Mesodermal cell (in vitro differentiated cells): Measurements from ENCODE around the gene TESK2. TPM values are rescaled to one million over a fixed set of nuclear protein-coding genes. Genes with fewer than 3 reads are reported as not detected.
A peak's percentile ranks its signal among the peaks of the same experiment; 100 is the strongest.
"Not testable (repeated sequence)": the region's sequence is repeated elsewhere in the genome, so short reads cannot be mapped to it uniquely, and the experiment has no call there.

Source experiments
- H3K27ac ChIP-seq: 2 replicates; pipeline ENCODE4 v1.7.0; 2013; ENCODE audit warnings: mild to moderate bottlenecking, low read depth, low read length, moderate library complexity; ENCODE audit not compliant: severe bottlenecking
- H3K36me3 ChIP-seq: 2 replicates; pipeline ENCODE4 v1.7.1; 2013; ENCODE audit warnings: mild to moderate bottlenecking, low read length, moderate library complexity; ENCODE audit not compliant: control insufficient read depth, insufficient read depth
- H3K4me1 ChIP-seq: one replicate; pipeline ENCODE4 v1.7.1; 2013; ENCODE audit warnings: mild to moderate bottlenecking, low read length; ENCODE audit not compliant: insufficient read depth, control insufficient read depth, poor library complexity, severe bottlenecking
- H3K4me3 ChIP-seq: 2 replicates; pipeline ENCODE4 v1.7.0; 2013; ENCODE audit warnings: low read length, control low read depth, mild to moderate bottlenecking; ENCODE audit not compliant: insufficient read depth, poor library complexity, severe bottlenecking; ENCODE audit errors: extremely low read depth
- H3K9me3 ChIP-seq: 2 replicates; pipeline ENCODE4 v1.7.1; 2013; ENCODE audit warnings: mild to moderate bottlenecking, low read length, moderate library complexity; ENCODE audit not compliant: control insufficient read depth
- WGBS, 2 experiments: methylation state at CpG; one replicate each; pipeline ENCODE4 v1.1.5; 2013; ENCODE audit warnings: missing lambda C conversion rate in 2 of 2; ENCODE audit not compliant: insufficient coverage in 2 of 2; 5-methylcytosine and 5-hydroxymethylcytosine counted together
- polyA plus RNA-seq, 2 experiments: library from polyadenylated mRNA; stranded (reverse); fragments of 50-300 nt; gene quantifications; one replicate each; pipeline ENCODE4 v1.2.3, GENCODE V29; 2013

The TESK2 gene
- 4.1 TPM for polyA plus RNA-seq (2013, experiment 1 of 2)
- 3.6 TPM for polyA plus RNA-seq (2013, experiment 2 of 2)

GRCh38 chr1:45490626-45491486 is at the start of gene TESK2:
Gene TESK2, minus strand, starts transcription at chr1:45491163. Its CDS starts 33,378 bp downstream, at chr1:45457785.
- Histone ChIP-seq H3K36me3 (no peaks in the 10 kb centered on the region), H3K9me3 (no peaks in the 10 kb centered on the region), H3K4me1 (no peaks in the 10 kb centered on the region), H3K4me3 (peak within 1 kb of the TSS; percentile 68), H3K27ac (no peak within 1 kb of the TSS)
- WGBS, 2 experiments: 1 to 2% methylated on average over 39 to 59 of the region's 64 CpGs

GRCh38 chr1:45536886-45537285 is 45.9 kb upstream of the TESK2 start:
- H3K4me3 ChIP-seq: no peak overlapping the region
- 62 to 70% methylated on average over 4 of the region's 4 CpGs for WGBS, 2 experiments

GRCh38 chr1:45535988-45536766 is 45.2 kb upstream of the TESK2 start:
- H3K27ac ChIP-seq: no peak overlapping the region
- H3K4me3 ChIP-seq: no peak overlapping the region
- no peaks in the 10 kb centered on the region for H3K36me3 ChIP-seq
- no peaks in the 10 kb centered on the region for H3K9me3 ChIP-seq
- no peaks in the 10 kb centered on the region for H3K4me1 ChIP-seq
- 79 to 100% methylated on average over 2 of the region's 6 CpGs for WGBS, 2 experiments

More at GRCh38 chr1:45536886-45537285, 45.9 kb upstream of the TESK2 start:
- H3K9me3 ChIP-seq: no peaks in the 10 kb centered on the region
- no peaks in the 10 kb centered on the region for H3K36me3 ChIP-seq
- H3K4me1 ChIP-seq: no peaks in the 10 kb centered on the region
- H3K27ac ChIP-seq: no peak overlapping the region

GRCh38 chr1:45531873-45532272 is 40.9 kb upstream of the TESK2 start:
- Histone ChIP-seq H3K4me1 (no peaks in the 10 kb centered on the region), H3K4me3 (no peak overlapping the region), H3K36me3 (no peaks in the 10 kb centered on the region), H3K27ac (no peak overlapping the region), H3K9me3 (no peaks in the 10 kb centered on the region)
- 88 to 89% methylated on average over 2 to 5 of the region's 5 CpGs for WGBS, 2 experiments

- Histone ChIP-seq H3K4me3 (no peak overlapping the region), H3K4me1 (peaks cover 4% of the 10 kb centered on the region), H3K36me3 (no peaks in the 10 kb centered on the region), H3K27ac (no peak overlapping the region), H3K9me3 (no peaks in the 10 kb centered on the region)
- 94 to 95% methylated on average over 6 to 7 of the region's 11 CpGs for WGBS, 2 experiments
Measured at GRCh38 chr1:45530632-45531135, 39.7 kb upstream of the TESK2 start.

GRCh38 chr1:45526135-45526644 is 35.2 kb upstream of the TESK2 start:
- WGBS, 2 experiments: 83% methylated on average over 1 of the region's 1 CpG; no CpG with 5 or more reads in 1 of the 2 experiments
- Histone ChIP-seq H3K4me1 (peaks cover 10% of the 10 kb centered on the region), H3K4me3 (no peak overlapping the region), H3K36me3 (no peaks in the 10 kb centered on the region), H3K27ac (no peak overlapping the region), H3K9me3 (no peaks in the 10 kb centered on the region)

DNA sequence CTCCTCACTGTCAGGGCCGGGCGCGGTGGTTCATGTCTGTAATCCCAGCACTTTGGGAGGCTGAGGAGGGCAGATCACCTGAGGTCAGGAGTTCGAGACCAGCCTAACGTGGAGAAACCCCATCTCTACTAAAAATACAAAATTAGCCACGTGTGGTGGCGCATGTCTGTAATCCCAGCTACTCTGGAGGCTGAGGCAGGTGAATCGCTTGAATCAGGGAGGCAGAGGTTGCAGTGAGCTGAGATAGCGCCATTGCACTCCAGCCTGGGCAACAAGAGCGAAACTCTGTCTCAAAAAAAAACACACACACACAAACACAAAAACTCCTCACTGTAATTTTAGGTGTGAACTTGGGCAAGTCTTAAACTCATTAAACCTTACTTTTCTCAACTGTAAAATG is 33.0 kb upstream of the TESK2 start:
- not testable (repeated sequence) for H3K9me3 ChIP-seq, H3K27ac ChIP-seq, H3K4me3 ChIP-seq, H3K36me3 ChIP-seq
- peaks cover 12% of the 10 kb centered on the region for H3K4me1 ChIP-seq
- 86 to 93% methylated on average over 7 of the region's 10 CpGs for WGBS, 2 experiments

DNA sequence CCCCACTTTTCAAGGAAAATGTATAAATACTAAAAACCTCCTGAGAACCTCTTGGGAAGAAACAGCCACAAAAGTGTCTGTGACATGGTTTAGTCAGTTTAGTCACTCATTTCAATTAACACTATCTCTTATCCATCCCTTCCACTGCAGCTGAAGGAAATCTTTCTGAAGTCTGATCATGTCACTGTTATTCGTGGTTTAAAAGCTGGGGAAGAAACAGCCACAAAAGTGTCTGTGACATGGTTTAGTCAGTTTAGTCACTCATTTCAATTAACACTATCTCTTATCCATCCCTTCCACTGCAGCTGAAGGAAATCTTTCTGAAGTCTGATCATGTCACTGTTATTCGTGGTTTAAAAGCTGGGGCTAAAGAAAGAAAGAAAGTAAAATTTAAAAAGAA is 32.6 kb upstream of the TESK2 start:
- H3K4me3 ChIP-seq, H3K9me3 ChIP-seq: not testable (repeated sequence)
- H3K36me3 ChIP-seq: peaks cover 13% of the 10 kb centered on the region
- peak overlapping the region; percentile 29 for H3K27ac ChIP-seq
- H3K4me1 ChIP-seq: peaks cover 17% of the 10 kb centered on the region
- no CpG with 5 or more reads among the region's 2 CpGs for WGBS, 2 experiments

GRCh38 chr1:45522324-45523104 is 31.6 kb upstream of the TESK2 start:
- Histone ChIP-seq H3K9me3 (no peaks in the 10 kb centered on the region), H3K4me3 (peak overlapping the region; percentile 100)
- WGBS, 2 experiments: 84 to 85% methylated on average over 17 to 21 of the region's 21 CpGs

More at GRCh38 chr1:45522324-45523104, 31.6 kb upstream of the TESK2 start:
- peaks cover 19% of the 10 kb centered on the region for H3K4me1 ChIP-seq
- H3K27ac ChIP-seq: peak overlapping the region; percentile 98
- H3K36me3 ChIP-seq: peaks cover 20% of the 10 kb centered on the region
